ENCODE data around the gene C1QTNF9.

The C1QTNF9 gene

DNA sequence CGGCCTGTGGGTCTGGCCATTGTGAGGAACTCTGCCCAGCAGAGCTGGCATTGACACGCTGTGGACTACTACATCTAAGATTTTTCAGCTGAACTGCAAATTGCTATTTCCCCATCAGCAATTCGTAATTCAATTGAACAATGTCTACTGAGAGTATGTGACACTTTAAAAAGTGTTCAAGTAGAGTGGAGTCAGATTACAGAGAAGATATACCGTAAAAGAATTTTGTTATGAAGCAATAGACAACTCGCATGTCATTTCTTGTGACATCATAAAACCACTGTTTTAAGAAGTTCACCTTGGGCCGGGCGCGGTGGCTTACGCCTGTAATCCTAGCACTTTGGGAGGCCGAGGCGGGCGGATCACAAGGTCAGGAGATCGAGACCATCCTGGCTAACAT, 32.5 kb upstream of the C1QTNF9 start:
- no peak for TF ChIP-seq EZH2phosphoT487 (conservative IDR thresholded peaks at IDR 0.05; ENCODE audit: low read length)
- TF ChIP-seq, protein P1, sequence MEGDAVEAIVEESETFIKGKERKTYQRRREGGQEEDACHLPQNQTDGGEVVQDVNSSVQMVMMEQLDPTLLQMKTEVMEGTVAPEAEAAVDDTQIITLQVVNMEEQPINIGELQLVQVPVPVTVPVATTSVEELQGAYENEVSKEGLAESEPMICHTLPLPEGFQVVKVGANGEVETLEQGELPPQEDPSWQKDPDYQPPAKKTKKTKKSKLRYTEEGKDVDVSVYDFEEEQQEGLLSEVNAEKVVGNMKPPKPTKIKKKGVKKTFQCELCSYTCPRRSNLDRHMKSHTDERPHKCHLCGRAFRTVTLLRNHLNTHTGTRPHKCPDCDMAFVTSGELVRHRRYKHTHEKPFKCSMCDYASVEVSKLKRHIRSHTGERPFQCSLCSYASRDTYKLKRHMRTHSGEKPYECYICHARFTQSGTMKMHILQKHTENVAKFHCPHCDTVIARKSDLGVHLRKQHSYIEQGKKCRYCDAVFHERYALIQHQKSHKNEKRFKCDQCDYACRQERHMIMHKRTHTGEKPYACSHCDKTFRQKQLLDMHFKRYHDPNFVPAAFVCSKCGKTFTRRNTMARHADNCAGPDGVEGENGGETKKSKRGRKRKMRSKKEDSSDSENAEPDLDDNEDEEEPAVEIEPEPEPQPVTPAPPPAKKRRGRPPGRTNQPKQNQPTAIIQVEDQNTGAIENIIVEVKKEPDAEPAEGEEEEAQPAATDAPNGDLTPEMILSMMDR (IDR thresholded peaks at IDR 0.05; ENCODE audit: insufficient read depth, low read length, poor library complexity, severe bottlenecking) = no peak

DNA sequence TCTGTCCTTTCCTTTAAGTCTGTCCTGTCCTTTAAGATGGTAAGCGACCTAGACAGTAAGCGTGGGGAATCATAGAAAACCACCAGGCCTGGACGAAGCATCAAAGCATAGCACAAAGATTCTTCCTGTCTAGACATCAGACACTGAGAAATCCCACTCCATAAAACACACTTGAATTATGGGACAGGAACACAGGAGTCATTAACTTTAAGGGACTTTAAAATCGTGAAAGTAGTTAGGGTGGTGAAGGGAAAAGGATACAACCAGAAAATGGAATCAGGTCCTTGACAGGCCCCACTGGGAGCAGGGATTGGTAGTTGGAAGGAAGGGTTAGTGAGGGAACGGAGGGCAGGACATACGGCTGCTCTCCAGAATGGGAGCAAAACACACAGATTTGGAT, 31.6 kb upstream of the C1QTNF9 start:
- Histone ChIP-seq H3K36me3 (ENCODE audit: low read length) (no peaks in the 10 kb centered on the region), H3F3A (ENCODE audit: insufficient read depth) (no peaks in the 10 kb centered on the region), H3K27ac (ENCODE audit: low read depth, low read length) (no peak overlapping the region), H3K4me3 (ENCODE audit: insufficient read depth, low read length, poor library complexity, severe bottlenecking) (no peak overlapping the region), H3K9me2 (replicated peaks; ENCODE audit: insufficient read depth, low read length) (no peaks in the 10 kb centered on the region), H3K9me3 (ENCODE audit: insufficient read depth, low read length) (no peaks in the 10 kb centered on the region), H3K9ac (ENCODE audit: low read length) (no peak overlapping the region), H4K20me1 (ENCODE audit: low read depth, low read length) (no peaks in the 10 kb centered on the region), H3K79me2 (ENCODE audit: insufficient read depth, low read length) (no peaks in the 10 kb centered on the region), H2AFZ (ENCODE audit: low read depth, low read length, severe bottlenecking) (no peak overlapping the region), H3K4me2 (ENCODE audit: low read depth, low read length, poor library complexity, severe bottlenecking) (no peak overlapping the region), H3K27me3 (ENCODE audit: low read length) (no peaks in the 10 kb centered on the region)
- TF ChIP-seq, protein P1 (IDR thresholded peaks at IDR 0.05; ENCODE audit: insufficient read depth, low read length, poor library complexity, severe bottlenecking) = no peak
- no peak for TF ChIP-seq EZH2phosphoT487 (conservative IDR thresholded peaks at IDR 0.05; ENCODE audit: low read length)

More for the DNA sequence above, 32.5 kb upstream of the C1QTNF9 start:
- Histone ChIP-seq H3K27ac (ENCODE audit: low read depth, low read length) (no peak overlapping the region), H3F3A (ENCODE audit: insufficient read depth) (no peaks in the 10 kb centered on the region), H3K9me3 (ENCODE audit: insufficient read depth, low read length) (no peaks in the 10 kb centered on the region), H3K36me3 (ENCODE audit: low read length) (no peaks in the 10 kb centered on the region), H3K4me2 (ENCODE audit: low read depth, low read length, poor library complexity, severe bottlenecking) (no peak overlapping the region), H3K9me2 (replicated peaks; ENCODE audit: insufficient read depth, low read length) (no peaks in the 10 kb centered on the region), H3K4me3 (ENCODE audit: insufficient read depth, low read length, poor library complexity, severe bottlenecking) (no peak overlapping the region), H3K79me2 (ENCODE audit: insufficient read depth, low read length) (no peaks in the 10 kb centered on the region), H2AFZ (ENCODE audit: low read depth, low read length, severe bottlenecking) (no peak overlapping the region), H4K20me1 (ENCODE audit: low read depth, low read length) (no peaks in the 10 kb centered on the region), H3K9ac (ENCODE audit: low read length) (no peak overlapping the region), H3K27me3 (ENCODE audit: low read length) (no peaks in the 10 kb centered on the region)

DNA sequence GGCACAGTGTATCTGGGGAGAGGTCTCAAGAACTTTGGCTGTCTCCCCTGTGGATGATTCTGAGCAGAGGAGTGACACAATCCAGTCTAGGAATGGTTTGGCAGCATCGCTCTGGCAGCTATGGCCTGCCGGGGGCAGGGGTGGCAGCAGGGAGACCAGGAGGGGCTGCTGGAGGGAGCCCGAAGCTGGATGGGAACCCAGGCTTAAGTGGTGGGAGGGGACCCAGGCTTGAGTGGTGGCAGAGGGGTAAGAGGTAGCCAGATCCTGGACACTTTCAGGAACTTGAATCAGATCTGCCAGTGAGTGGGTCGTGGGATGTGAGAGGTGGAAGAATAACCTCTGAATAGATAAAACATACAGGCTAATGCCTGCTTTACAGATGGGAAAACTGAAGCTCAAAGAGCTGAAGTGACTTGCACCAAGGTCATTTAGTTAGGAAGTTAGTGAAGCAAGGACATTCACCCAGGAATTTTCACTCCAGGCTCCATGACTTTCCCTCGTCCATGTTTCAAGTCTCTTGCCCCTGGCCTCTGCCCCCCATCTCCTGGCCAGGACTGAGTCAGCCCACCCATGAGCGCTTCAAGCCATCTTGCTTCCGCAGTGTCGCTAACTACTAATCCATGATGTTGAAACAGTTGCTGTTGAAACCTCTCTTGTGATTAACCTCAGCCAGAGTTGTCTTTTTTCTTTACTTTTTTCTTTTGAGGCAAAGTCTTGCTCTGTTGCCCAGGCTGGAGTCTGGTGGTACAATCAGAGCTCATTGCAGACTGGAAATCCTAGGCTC, 29.9 kb upstream of the C1QTNF9 start:
- H3K27me3 ChIP-seq (ENCODE audit: low read length) = no peaks in the 10 kb centered on the region
- no peak overlapping the region for H2AFZ ChIP-seq (ENCODE audit: low read depth, low read length, severe bottlenecking)
- H4K20me1 ChIP-seq (ENCODE audit: low read depth, low read length) = no peaks in the 10 kb centered on the region
- H3K9me2 ChIP-seq (replicated peaks; ENCODE audit: insufficient read depth, low read length) = no peaks in the 10 kb centered on the region
- no peaks in the 10 kb centered on the region for H3F3A ChIP-seq (ENCODE audit: insufficient read depth)
- H3K9ac ChIP-seq (ENCODE audit: low read length) = no peak overlapping the region
- no peak overlapping the region for H3K27ac ChIP-seq (ENCODE audit: low read depth, low read length)
- H3K4me2 ChIP-seq (ENCODE audit: low read depth, low read length, poor library complexity, severe bottlenecking) = no peak overlapping the region
- H3K36me3 ChIP-seq (ENCODE audit: low read length) = no peaks in the 10 kb centered on the region
- TF ChIP-seq, protein P1 (IDR thresholded peaks at IDR 0.05; ENCODE audit: insufficient read depth, low read length, poor library complexity, severe bottlenecking) = no peak
- TF ChIP-seq EZH2phosphoT487 (conservative IDR thresholded peaks at IDR 0.05; ENCODE audit: low read length) = no peak
- no peaks in the 10 kb centered on the region for H3K9me3 ChIP-seq (ENCODE audit: insufficient read depth, low read length)
- no peaks in the 10 kb centered on the region for H3K79me2 ChIP-seq (ENCODE audit: insufficient read depth, low read length)
- H3K4me3 ChIP-seq (ENCODE audit: insufficient read depth, low read length, poor library complexity, severe bottlenecking) = no peak overlapping the region
